ENCODE data around the gene PTPRE.
A peak's percentile ranks its signal among the peaks of the same experiment; 100 is the strongest.

PTPRE gene

GRCh38 chr10:128001363-128001745 is 94.5 kb downstream of the PTPRE start:
- no peak for DNase-seq (ENCODE audit: low spot score)

GRCh38 chr10:128001849-128002248 is 94.9 kb downstream of the PTPRE start:
- DNase-seq (ENCODE audit: low spot score), result no peak

- no peak for DNase-seq (ENCODE audit: low spot score)
Observed at GRCh38 chr10:128003521-128003920, 96.6 kb downstream of the PTPRE start.

- DNase-seq (ENCODE audit: low spot score), result no peak
Observed at GRCh38 chr10:128005858-128006257, 99.0 kb downstream of the PTPRE start.

- no peak for DNase-seq (ENCODE audit: low spot score)
Observed at GRCh38 chr10:128007056-128007455, 100.2 kb downstream of the PTPRE start.

- no peak for DNase-seq (ENCODE audit: low spot score)
Observed at GRCh38 chr10:128007971-128008370, 101.1 kb downstream of the PTPRE start.

GRCh38 chr10:128008521-128009250 is 101.8 kb downstream of the PTPRE start:
- DNase-seq (ENCODE audit: low spot score), result no peak

- DNase-seq (ENCODE audit: low spot score), result no peak
Observed at GRCh38 chr10:128009372-128010126, 102.6 kb downstream of the PTPRE start.

GRCh38 chr10:128011059-128011979 is 104.4 kb downstream of the PTPRE start:
- DNase-seq (ENCODE audit: low spot score), result peak; percentile 70

- no peak for DNase-seq (ENCODE audit: low spot score)
Observed at GRCh38 chr10:128013626-128014025, 106.7 kb downstream of the PTPRE start.

- no peak for DNase-seq (ENCODE audit: low spot score)
Observed at GRCh38 chr10:128014236-128014635, 107.3 kb downstream of the PTPRE start.

- no peak for DNase-seq (ENCODE audit: low spot score)
Observed at GRCh38 chr10:128016423-128017060, 109.6 kb downstream of the PTPRE start.

GRCh38 chr10:128017822-128018221 is 110.9 kb downstream of the PTPRE start:
- DNase-seq (ENCODE audit: low spot score), result no peak

- DNase-seq (ENCODE audit: low spot score), result no peak
Observed at GRCh38 chr10:128018236-128018635, 111.3 kb downstream of the PTPRE start.

- DNase-seq (ENCODE audit: low spot score), result no peak
Observed at GRCh38 chr10:128018691-128019090, 111.8 kb downstream of the PTPRE start.

- no peak for DNase-seq (ENCODE audit: low spot score)
Observed at GRCh38 chr10:128022261-128023196, 115.6 kb downstream of the PTPRE start.

- no peak for DNase-seq (ENCODE audit: low spot score)
Observed at GRCh38 chr10:128024426-128024825, 117.5 kb downstream of the PTPRE start.

- DNase-seq (ENCODE audit: low spot score), result no peak
Observed at GRCh38 chr10:128025437-128025836, 118.5 kb downstream of the PTPRE start.

- no peak for DNase-seq (ENCODE audit: low spot score)
Observed at GRCh38 chr10:128025951-128026350, 119.0 kb downstream of the PTPRE start.

- DNase-seq (ENCODE audit: low spot score), result no peak
Observed at GRCh38 chr10:128026615-128027300, 119.9 kb downstream of the PTPRE start.

All from cerebellar cortex (tissue), 1 donor.